Smooth muscle cell of bladder (primary cell): ENCODE results near the gene TRIP10. TPM values are rescaled to one million over a fixed set of nuclear protein-coding genes. Genes with fewer than 3 reads are reported as not detected.

Experiments used
- total RNA-seq: library from RNA; depleted of rRNA; stranded (reverse); fragments of >200 nt; gene quantifications from 2 replicates; pipeline ENCODE4 v1.2.3, GENCODE V29; 2014

TRIP10 gene
- total RNA-seq: 36.0 and 46.7 TPM in 2 replicates

GRCh38 chr19:6739390-6739882 is at the start of gene TRIP10:
TRIP10 (plus strand) TSS chr19:6739680; CDS start chr19:6739762, 82 bp downstream.

GRCh38 chr19:6720369-6721137 is 18.9 kb upstream of the TRIP10 start, which contains the start of gene C3:
C3 (minus strand) TSS chr19:6720650; CDS start chr19:6720589, 61 bp downstream.

GRCh38 chr19:6737284-6737872 is 2.1 kb upstream of the TRIP10 start, which contains the start of gene GPR108:
GPR108 (minus strand) TSS chr19:6737580; CDS start chr19:6737576, 4 bp downstream.

GRCh38 chr19:6767357-6768235 is 28.1 kb downstream of the TRIP10 start, which contains the start of gene SH2D3A:
SH2D3A (minus strand) TSS chr19:6767435; CDS start chr19:6763748, 3,687 bp downstream.

GRCh38 chr19:6772028-6772865 is 32.8 kb downstream of the TRIP10 start, which contains the start of gene VAV1:
VAV1 (plus strand) TSS chr19:6772708; CDS start chr19:6772808, 100 bp downstream.

Other genes with a start within 250 kb of the TRIP10 start
- not detected in 2 replicates for gene TUBB4A, start 237.4 kb upstream of the TRIP10 start, total RNA-seq
- 0.28 and 0.37 TPM in 2 replicates for gene TNFSF9, start 208.7 kb upstream of the TRIP10 start, total RNA-seq
- gene CD70, start 148.5 kb upstream of the TRIP10 start, total RNA-seq: not detected in 2 replicates
- gene TNFSF14, start 69.5 kb upstream of the TRIP10 start, total RNA-seq: 0.09 TPM in 1 of 2 replicates, not detected in the other
- 8.1 and 24.6 TPM in 2 replicates for gene C3, start 19.0 kb upstream of the TRIP10 start, total RNA-seq
- gene GPR108, start 2.1 kb upstream of the TRIP10 start, total RNA-seq: 50.2 and 52.2 TPM in 2 replicates
- 0.28 TPM in 1 of 2 replicates, not detected in the other for gene SH2D3A, start 27.8 kb downstream of the TRIP10 start, total RNA-seq
- gene VAV1, start 33.0 kb downstream of the TRIP10 start, total RNA-seq: under 0.01 TPM in 1 of 2 replicates, not detected in the other
- gene ADGRE1, start 147.9 kb downstream of the TRIP10 start, total RNA-seq: not detected in 2 replicates